HG02885 (cell line): ENCODE measurements around the gene SERINC3.

Experiments used
- ATAC-seq: cut with Tn5 transposase; IDR thresholded peaks from one replicate; pipeline ENCODE4 v1.9.1; 2021; ENCODE audit warnings: mild to moderate bottlenecking; ENCODE audit not compliant: unreplicated experiment, poor library complexity

The SERINC3 gene

DNA sequence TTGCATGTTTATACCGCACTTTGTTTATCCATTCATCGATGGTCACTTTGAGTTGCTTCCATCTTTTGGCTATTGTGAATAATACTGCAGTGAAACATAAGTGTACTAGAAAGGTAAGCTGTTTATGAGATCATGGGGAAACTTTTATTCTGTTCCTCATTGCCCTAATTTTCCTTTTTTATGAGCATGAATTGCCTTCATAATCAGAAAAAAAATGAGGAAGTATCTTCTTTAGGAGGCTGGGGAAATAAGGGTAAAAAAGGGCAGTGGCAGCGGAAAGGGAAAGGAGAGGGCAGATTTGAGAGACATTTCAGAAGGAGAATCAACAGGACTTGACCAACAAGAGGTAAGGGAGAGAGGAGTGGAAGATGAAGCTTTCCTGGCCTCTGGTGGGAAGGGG, 14.3 kb upstream of the SERINC3 start:
- ATAC-seq, result no peak

DNA sequence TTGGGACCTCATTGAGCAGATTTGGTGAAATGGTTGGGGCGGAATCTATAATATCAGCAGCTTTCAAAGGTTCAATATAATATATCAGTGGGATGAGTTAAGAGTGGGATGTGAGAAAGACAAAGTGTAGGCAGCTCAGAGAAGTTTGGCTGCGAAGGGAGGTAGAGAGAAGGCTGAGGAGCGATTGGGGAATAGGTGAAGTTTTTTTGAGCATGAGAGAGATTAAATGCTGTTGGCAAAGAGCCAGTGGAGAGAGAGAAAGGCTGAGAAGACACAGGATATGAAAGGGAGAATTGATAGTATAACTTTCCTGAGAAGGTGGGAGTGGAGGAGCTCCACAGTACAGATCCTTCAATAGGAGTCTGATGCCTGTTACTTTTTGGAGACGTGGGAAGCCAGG, 12.1 kb upstream of the SERINC3 start:
- no peak for ATAC-seq

DNA sequence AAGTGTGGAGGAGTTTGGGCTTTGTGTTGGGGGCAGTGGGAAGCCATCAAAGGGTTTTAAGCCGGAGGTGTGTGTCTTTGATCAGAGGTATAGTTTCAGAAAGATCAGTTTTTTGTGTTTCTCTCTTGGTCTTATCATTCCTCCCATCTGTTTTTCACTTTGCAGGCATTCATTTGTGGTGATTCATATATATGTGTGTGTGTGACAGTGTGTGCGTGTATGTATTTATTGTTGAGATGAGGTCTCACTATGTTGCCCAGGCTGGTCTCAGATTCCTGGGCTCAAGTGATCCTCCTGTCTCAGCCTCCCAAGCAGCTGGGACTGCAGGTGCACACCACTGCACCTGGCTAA, 11.1 kb upstream of the SERINC3 start:
- ATAC-seq, result no peak

DNA sequence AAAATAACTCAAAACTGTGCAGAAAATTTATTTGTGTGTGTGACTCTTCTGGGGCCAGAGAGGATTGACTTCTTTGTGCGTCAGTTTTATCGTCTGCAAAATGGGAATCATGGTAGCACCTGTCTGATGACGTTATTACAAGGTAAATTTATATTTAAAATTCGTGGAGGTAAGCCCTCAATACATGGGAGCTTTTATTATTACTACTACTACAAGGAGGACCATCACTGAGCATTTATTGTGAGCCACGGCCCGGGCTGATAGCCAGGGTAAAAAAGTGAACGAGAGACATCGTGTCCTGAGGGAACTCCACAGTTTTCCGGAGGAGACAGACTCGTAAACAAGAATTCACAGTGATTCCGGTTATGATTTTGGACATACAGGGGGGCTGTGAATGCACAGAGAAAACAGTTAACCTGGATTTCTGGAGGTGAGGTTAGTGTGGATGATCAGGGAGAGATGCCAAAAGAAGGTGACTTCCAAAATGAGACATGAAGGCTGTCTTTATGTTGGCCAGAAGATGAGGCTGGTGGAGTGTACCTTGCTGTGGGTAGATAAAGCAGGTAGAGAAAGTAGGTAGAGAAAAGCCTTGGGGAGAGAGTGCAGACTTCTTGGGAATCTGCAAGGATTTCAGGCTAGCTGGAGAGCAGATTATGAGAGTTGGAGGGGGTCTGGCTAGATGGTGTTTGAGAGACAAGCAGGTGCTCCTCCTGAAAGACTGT, 10.6 kb upstream of the SERINC3 start:
- ATAC-seq, result no peak

DNA sequence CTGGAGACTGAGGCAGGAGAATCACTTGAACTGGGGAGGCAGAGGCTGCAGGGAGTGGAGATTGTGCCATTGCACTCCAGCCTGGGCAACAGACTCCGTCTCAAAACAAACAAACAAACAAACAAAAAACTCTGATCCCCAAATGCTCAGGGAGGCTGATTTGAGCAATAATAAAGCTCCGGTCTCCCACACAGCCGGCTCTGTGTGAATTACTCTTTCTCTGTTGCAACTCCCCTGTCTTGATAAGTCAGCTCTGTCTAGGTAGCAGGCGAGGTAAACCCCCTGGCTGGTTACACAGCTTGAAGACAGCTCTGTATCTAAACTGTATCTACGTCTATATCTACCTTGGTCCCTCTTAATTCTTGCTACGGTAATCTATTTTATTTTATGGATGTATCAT, 6.4 kb upstream of the SERINC3 start:
- ATAC-seq, result no peak

DNA sequence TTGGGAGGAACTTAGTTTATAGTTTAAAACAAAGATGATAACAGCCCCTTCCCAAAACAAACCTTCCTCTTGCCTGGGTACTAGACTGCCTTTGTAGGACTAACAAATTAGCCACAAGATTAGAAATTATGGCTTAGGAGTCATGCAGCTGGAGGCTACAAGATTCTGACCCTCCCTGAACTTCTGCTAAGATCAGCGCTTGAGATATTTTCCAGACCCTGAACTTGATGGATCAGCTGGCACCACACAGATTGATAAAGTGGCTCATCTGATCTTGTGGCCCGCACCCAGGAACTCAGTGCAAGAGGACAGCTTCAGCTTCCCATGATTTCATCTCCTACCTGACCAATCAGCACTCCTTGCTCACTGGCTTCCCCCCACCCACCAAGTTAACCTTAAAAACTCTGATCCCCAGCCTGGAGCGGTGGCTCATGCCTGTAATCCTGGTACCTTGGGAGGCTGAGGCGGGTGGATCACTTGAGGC, 5.9 kb upstream of the SERINC3 start:
- no peak for ATAC-seq

DNA sequence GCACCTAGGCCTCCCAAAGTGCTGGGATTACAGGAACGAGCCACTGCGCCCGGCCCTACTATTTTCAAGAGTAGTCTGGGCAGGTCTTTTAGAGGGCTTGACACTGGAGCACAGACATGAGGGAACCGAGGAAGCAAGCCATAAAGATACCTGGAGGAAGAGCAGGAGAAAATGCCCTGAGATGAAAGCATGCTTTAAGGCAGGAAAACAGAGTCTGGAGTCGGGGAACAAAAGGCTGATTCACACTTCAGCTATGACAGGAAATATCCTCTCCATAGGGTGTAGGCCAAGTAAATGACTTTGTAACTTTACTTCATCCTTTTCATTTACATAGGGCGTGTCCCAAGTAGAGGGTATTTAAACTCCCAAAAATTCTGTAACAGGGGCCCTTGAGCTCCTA, 4.3 kb upstream of the SERINC3 start:
- ATAC-seq, result no peak

DNA sequence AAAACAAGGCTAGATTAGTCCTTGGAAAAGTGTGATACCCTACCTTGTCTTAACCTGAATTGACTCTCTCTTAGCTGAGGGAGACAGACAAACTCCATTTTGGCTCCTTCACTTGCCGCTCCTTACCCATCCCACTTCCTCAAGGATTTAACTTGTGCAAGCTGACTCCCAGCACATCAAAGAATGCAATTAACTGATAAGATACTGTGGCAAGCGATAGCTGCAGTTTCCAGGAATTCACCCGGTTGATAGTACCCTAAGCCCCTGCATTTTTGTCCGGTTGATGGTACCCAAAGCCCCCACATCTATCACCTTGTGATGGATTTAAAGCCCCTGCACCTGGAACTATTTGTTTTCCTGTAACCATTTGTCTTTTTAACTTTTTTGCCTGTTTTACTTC, 1.9 kb upstream of the SERINC3 start:
- no peak for ATAC-seq

DNA sequence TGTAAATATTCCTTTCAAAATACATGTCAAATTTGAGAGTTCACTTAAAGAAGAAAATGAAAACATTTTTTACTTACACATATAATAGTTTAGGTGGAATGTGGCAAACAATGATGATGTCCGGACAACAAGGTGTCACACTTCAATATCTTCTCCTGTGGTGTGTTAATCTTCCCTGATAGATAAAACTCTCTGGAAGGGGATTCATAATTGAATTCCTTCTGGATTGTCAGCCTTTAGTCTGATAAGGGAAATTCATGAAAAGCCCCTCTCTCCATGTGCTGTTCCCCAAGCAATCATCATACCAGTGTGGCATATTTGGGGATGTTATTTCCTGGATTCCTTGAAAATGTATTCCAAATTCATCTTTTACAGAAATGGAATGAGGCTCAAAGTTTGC, 971 bp upstream of the SERINC3 start:
- ATAC-seq, result no peak

DNA sequence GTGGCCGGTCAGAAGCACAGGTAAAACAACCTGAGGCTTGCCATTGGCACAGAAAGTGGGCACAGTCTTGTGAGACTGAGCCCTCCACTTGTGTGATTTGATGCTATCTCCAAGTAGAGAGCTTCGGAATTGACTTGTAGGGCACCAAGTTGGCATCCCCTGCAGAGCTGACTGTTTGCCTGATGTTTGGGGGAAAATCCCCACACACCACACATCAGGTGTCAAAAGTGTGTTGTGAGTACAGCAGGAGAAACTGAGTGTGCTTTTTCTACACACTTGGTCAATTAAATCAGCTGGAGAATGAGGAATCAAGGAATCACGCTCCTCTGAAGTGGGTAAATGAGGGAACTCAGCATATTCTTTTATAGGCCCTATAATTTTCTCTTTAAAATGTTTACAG, 989 bp downstream of the SERINC3 start:
- no peak for ATAC-seq

DNA sequence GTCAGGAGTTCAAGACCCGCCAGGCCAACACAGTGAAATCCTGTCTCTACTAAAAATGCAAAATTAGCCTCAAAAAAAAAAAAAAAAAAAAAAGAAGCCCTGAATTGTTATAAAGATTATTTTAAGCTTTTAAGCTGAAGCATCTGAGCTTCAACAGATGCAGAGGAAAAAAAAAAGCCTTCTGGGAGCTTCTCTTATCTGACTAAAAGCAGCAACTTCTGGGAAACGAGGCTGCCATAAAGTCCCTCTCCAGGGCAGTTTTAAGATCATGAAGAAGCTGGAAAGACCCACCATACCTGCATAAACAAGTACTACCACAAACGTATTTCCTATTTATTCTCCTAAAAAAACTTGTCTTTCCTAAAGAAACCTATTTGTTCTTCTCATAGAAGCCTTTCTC, 3.6 kb downstream of the SERINC3 start:
- no peak for ATAC-seq

DNA sequence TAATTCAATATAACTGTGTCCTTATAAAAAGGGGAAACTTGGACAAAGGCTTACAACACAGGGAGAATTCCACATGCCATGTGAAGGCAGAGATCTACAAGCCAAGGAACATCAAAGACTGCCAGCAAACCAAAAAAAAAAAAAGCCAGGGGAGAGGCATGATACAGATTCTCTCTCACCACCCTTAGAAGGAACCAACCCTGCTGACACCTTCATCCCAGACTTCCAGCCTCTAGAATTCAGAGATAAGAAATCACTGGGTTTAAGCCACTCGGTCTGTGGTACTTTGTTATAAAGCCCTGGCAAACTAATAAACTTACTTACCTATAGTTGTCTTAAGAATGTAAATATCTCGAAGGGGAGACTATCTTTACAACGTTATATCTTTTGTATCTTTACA, 4.4 kb downstream of the SERINC3 start:
- ATAC-seq, result no peak

DNA sequence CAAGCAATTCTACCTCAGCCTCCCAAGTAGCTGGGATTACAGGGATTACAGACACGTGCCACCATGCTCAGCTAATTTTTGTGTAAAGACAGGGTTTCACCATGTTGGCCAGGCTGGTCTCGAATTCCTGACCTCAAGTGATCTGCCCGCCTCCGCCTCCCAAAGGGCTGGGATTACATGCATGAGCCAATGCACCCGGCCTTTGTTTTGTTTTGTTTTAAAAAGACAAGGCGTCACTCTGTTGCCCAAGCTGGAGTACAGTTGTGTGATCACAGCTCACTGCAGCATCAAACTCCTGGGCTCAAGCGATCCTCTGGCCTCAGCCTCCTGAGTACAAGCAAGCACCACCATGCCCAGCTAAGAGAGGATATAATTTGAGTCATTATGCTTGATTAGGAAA, 5.4 kb downstream of the SERINC3 start:
- ATAC-seq, result no peak

DNA sequence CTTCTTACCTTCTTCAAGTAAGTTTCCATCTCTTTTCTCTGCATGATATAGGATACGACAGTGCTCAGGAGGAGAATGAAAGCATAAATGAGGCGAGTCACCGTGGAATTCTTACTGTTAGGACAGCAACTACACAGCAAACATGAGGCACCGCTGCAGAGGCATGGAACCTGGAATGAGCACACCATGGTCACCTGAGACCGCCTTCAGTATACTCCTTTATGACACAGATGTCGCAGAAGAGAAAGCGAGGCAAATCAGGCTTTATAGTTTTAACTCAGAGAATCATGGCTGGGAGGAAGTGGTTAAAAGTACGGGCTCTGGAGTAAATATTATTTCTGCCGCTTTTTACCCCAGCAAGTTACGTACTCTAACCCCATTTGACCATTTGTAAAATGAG, 8.0 kb downstream of the SERINC3 start:
- ATAC-seq, result no peak

DNA sequence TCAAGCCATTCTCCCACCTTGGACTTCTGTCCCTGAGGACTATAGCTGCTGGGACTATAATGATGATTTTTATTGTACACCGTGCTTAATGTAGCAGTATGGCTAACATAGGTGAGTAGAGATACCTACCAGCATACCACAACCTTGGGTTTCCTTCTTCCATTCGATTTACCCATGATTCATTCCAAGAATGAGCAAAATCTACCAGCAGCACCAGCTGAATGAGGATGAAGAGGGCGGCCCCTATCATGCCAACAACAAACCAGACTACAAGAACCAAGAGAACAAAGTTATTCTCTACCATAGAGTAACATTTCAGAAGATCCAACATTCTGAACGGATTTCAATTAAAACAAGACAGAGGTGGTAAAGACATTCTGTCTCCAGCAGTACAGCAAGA, 12.1 kb downstream of the SERINC3 start:
- ATAC-seq, result no peak

DNA sequence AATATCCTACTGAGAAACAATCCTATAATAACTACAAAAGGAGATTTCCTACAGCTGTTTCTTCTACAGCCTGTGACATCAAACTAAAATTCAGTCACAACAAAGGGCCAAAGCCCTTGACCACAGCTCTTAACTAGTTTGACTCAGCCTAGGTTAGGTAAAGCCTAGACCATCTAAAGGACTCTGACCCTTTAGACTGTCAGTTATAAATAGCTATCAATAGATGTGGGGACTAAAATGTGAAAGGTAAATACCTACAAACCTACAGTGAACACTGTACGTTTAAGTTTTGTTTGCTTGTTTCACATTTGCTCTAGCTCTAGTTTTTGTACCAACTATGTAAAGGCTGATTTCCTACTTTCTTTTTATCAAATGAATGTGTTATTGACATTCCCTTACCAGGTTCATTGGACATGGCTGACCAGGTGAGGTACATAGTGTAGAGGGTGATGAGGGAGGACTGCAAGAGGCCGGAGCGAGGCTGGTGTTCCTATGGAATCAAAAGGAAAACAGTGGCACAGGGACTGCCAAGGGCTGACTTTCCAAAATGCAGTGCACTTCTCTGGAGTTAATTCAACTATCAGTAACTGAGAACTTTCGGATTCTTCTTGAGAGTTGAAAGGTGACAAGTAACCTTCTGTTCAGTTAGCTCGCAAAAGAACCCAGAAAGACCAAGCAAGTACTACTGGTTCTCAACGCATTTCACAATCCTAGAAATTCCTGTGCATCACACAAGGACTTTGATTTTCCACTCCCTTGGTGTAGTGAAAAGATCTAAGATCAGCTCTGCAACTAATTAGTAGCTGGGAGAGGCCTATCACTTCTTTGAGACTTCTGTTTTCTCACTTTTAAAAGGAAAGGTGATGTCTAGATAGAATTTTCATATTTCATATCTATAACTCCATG, 17.2 kb downstream of the SERINC3 start:
- ATAC-seq, result no peak

DNA sequence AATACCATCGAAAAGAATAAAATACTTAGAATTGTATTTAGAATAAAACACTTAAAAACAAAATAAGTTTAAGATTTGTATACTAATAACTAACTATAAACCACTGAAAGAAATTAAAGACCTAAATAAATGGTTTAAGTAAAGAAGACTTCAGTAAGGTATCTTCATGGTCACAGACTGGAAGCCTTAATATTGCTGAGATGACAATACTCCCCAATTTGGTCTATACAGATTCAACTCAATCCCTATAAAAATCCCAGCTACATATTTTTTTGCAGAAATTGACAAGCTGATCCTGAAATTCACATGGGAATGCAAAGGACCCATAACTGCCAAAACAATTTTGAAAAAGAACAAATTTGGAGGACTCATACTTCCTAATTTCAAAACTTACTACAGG, 18.9 kb downstream of the SERINC3 start:
- ATAC-seq, result no peak

DNA sequence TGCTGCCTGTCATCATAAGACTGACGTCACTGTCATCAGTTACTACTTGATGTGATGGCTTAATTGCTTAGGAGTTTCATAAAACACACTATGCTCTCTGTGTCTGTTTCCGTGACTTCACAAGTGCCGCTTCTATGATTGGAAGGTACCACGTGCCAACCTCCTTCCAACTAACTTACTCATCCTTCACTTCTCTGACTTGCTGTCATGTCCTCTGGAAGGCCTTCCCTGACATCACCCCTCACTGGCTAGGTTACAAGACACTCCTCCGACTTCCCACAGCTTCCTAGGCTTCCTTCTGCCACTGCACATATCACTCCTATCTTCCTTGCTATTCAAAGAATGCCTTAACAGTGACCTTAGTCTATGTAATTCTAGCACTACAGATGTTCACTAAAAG, 20.4 kb downstream of the SERINC3 start:
- no peak for ATAC-seq

DNA sequence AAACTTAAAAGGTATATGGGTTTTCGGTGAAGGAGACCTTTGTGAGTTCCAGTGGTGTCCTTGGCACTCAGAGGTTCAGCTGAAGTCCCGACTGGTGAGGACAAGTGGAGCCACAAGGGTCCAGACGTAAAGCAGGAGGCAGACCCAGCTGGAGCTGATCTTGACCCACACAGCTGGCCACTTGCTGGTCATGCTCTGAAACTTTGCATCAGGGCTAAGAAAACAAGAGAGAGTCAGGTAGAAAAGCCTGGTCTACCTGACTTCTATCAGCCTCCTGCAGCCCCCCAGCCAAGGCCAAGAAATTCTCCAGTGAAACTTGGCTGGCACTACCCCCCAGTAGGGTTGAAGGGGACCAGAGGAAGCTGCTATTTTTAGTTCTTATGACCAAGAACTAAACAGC, 21.6 kb downstream of the SERINC3 start:
- no peak for ATAC-seq

DNA sequence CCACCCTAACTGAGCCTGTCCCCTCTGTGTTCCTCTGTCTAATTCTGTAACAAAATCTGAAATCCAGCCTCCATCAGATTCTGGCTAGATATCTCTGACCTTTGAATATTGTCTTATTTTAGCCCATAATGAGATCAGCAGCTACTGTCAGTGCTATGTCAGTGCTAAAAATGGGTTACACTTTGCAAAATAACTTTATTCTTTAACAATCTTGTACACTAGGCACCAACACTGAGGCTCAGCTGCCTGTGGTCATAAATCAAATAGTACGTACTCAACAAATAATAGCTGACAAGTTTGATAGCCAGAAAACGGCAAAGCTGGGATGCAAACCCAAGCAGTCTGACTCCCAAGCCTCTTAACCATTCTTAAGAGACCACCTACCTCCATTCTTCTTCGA, 24.1 kb downstream of the SERINC3 start:
- ATAC-seq, result no peak

DNA sequence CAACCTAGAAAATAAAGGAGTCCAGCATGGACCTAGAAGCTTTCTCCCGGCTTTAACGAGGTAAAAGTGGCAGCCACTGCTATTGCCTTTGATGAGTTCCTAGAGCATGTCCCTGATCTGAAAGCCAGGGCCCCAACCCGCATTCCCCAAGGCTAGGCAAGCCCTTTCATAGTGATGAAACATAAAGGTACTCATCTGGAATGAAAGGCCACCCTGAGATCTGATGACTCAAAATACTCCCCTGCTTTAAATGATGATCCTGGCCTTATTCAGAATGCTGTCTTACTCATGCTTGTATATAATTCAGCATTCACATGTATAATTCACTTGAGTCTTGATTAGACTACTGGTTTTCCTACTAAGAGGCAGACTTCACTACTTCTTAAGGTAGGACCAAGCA, 24.9 kb downstream of the SERINC3 start:
- no peak for ATAC-seq
